K562 (cell line): ENCODE measurements around the gene USP5. TPM values are rescaled to one million over a fixed set of nuclear protein-coding genes. Genes with fewer than 3 reads are reported as not detected.

Source experiments
- BRD9 ChIP-seq: fragments of 450-650 bp; IDR thresholded peaks from 2 replicates; pipeline ENCODE4 v1.6.1; 2018; ENCODE audit warnings: low read depth; ENCODE audit not compliant: partially characterized antibody
- EP400 ChIP-seq: fragments of 450-650 bp; IDR thresholded peaks from 2 replicates; pipeline ENCODE4 v1.6.1; 2017; ENCODE audit warnings: antibody characterized with exemption, mild to moderate bottlenecking, moderate library complexity
- MAX ChIP-seq: sonication (generic); formaldehyde crosslinking; IDR thresholded peaks from 2 replicates; pipeline ENCODE4 v1.9.0; 2022; ENCODE audit warnings: mild to moderate bottlenecking, missing genetic modification reagents
- MLLT1 ChIP-seq, 2 experiments: fragments of 450-650 bp; IDR thresholded peaks; 2 replicates each; pipeline ENCODE4 v1.6.1; 2016
- MTA3 ChIP-seq: fragments of 450-650 bp; formaldehyde crosslinking; IDR thresholded peaks from 2 replicates; pipeline ENCODE4 v1.6.1; 2017; ENCODE audit warnings: mild to moderate bottlenecking, borderline replicate concordance
- PHF8 ChIP-seq: fragments of 200-600 bp; sonication (generic); IDR thresholded peaks from 2 replicates; pipeline ENCODE4 v1.6.1; 2012; ENCODE audit warnings: mixed run types, mild to moderate bottlenecking, inconsistent platforms, low read length, moderate library complexity, borderline replicate concordance
- SIN3B ChIP-seq: fragments of 450-650 bp; IDR thresholded peaks from 2 replicates; pipeline ENCODE4 v1.6.1; 2017; ENCODE audit warnings: low read depth, mild to moderate bottlenecking, moderate library complexity
- SUPT5H ChIP-seq: fragments of 450-650 bp; IDR thresholded peaks from 2 replicates; pipeline ENCODE4 v1.6.1; 2016
- TCF7 ChIP-seq: sonication (generic); IDR thresholded peaks from 2 replicates; pipeline ENCODE4 v1.6.1; 2016; ENCODE audit warnings: antibody characterized with exemption, borderline replicate concordance
- ZBTB7A ChIP-seq: IDR thresholded peaks from 2 replicates; pipeline ENCODE4 v1.6.1; 2011; ENCODE audit warnings: low read depth, mild to moderate bottlenecking, low read length, moderate library complexity, borderline replicate concordance; ENCODE audit not compliant: control insufficient read depth
- ZFP91 ChIP-seq: sonication (generic); formaldehyde crosslinking; IDR thresholded peaks from 2 replicates; pipeline ENCODE4 v1.8.0; 2022; ENCODE audit warnings: mild to moderate bottlenecking, missing genetic modification reagents
- polyA plus RNA-seq, 8 experiments: library from polyadenylated mRNA; depleted of rRNA in 4 of 8; stranded (reverse) in 5 of 8; unstranded in 3 of 8; fragments of >200 nt; fragmentation: Nextera tagmentation in 2 of 8; fragmentation: Illumina TruSeq in 1 of 8; extraction: Ambion mirVana in 2 of 8; extraction: Trizol in 1 of 8; gene quantifications; 2 replicates each; pipeline versions ENCODE4 v1.2.1 to v1.2.3, GENCODE V29; 2011 to 2014; ENCODE audit warnings: inconsistent platforms in 1 of 8, missing spikeins in 1 of 8
- total RNA-seq, 7 experiments: library from RNA; depleted of rRNA in 6 of 7; stranded (reverse); fragments of >200 nt in 6 of 7; fragmentation: Illumina TruSeq in 2 of 7; extraction: Trizol in 2 of 7; gene quantifications; 2 replicates each; pipeline versions ENCODE4 v1.2.1 to v1.2.3, GENCODE V29; 2011 to 2021; ENCODE audit warnings: low replicate concordance in 1 of 7
- TF ChIP-seq, protein P1 (sequence below): sonication (generic); formaldehyde crosslinking; IDR thresholded peaks from 2 replicates; pipeline ENCODE4 v1.8.1; 2023; ENCODE audit warnings: mild to moderate bottlenecking, missing genetic modification reagents
- TF ChIP-seq, protein P2 (sequence below), 2 experiments: fragments of 450-650 bp; conservative IDR thresholded peaks; 2 replicates each; pipeline ENCODE4 v1.6.1; 2017; ENCODE audit warnings: mild to moderate bottlenecking in 2 of 2, moderate library complexity in 2 of 2
- TF ChIP-seq, protein P3 (sequence below): sonication (generic); formaldehyde crosslinking; IDR thresholded peaks from 2 replicates; pipeline ENCODE4 v1.8.0; 2022; ENCODE audit warnings: mild to moderate bottlenecking, missing genetic modification reagents

Gene USP5
- total and polyA plus RNA-seq, 9 of the 15 experiments (the other 6 are each of a cell fraction or from before 2014, with no cell fraction given): 1.4 to 107 (median 48.6) TPM

- TF ChIP-seq SIN3B: 0 out of 2 replicates have a peak, but pooled peaks have one; percentile 51
- TF ChIP-seq MLLT1 (IDR thresholded peaks at IDR 0.05): peak in 1 of 2 experiments; percentile 60; a peak in 1 of 4 replicates
- no peak for TF ChIP-seq ZFP91 (CRISPR knock-in tag)
- no peak for TF ChIP-seq TCF7
- 0 out of 2 replicates have a peak, but pooled peaks have one; percentile 23 for TF ChIP-seq MTA3
- TF ChIP-seq, protein P1, sequence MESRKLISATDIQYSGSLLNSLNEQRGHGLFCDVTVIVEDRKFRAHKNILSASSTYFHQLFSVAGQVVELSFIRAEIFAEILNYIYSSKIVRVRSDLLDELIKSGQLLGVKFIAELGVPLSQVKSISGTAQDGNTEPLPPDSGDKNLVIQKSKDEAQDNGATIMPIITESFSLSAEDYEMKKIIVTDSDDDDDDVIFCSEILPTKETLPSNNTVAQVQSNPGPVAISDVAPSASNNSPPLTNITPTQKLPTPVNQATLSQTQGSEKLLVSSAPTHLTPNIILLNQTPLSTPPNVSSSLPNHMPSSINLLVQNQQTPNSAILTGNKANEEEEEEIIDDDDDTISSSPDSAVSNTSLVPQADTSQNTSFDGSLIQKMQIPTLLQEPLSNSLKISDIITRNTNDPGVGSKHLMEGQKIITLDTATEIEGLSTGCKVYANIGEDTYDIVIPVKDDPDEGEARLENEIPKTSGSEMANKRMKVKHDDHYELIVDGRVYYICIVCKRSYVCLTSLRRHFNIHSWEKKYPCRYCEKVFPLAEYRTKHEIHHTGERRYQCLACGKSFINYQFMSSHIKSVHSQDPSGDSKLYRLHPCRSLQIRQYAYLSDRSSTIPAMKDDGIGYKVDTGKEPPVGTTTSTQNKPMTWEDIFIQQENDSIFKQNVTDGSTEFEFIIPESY (CRISPR knock-in tag): no peak
- TF ChIP-seq, protein P2, sequence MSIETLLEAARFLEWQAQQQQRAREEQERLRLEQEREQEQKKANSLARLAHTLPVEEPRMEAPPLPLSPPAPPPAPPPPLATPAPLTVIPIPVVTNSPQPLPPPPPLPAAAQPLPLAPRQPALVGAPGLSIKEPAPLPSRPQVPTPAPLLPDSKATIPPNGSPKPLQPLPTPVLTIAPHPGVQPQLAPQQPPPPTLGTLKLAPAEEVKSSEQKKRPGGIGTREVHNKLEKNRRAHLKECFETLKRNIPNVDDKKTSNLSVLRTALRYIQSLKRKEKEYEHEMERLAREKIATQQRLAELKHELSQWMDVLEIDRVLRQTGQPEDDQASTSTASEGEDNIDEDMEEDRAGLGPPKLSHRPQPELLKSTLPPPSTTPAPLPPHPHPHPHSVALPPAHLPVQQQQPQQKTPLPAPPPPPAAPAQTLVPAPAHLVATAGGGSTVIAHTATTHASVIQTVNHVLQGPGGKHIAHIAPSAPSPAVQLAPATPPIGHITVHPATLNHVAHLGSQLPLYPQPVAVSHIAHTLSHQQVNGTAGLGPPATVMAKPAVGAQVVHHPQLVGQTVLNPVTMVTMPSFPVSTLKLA (conservative IDR thresholded peaks at IDR 0.05): peak; percentile 43 to 85
- TF ChIP-seq SUPT5H: peak; percentile 51
- peak; percentile 21 for TF ChIP-seq BRD9
- peak; percentile 65; the same call in 1 of the 2 replicates for TF ChIP-seq MAX (CRISPR knock-in tag)
- peak; percentile 43 for TF ChIP-seq PHF8
- peak; percentile 91 for TF ChIP-seq ZBTB7A
- TF ChIP-seq, protein P3, sequence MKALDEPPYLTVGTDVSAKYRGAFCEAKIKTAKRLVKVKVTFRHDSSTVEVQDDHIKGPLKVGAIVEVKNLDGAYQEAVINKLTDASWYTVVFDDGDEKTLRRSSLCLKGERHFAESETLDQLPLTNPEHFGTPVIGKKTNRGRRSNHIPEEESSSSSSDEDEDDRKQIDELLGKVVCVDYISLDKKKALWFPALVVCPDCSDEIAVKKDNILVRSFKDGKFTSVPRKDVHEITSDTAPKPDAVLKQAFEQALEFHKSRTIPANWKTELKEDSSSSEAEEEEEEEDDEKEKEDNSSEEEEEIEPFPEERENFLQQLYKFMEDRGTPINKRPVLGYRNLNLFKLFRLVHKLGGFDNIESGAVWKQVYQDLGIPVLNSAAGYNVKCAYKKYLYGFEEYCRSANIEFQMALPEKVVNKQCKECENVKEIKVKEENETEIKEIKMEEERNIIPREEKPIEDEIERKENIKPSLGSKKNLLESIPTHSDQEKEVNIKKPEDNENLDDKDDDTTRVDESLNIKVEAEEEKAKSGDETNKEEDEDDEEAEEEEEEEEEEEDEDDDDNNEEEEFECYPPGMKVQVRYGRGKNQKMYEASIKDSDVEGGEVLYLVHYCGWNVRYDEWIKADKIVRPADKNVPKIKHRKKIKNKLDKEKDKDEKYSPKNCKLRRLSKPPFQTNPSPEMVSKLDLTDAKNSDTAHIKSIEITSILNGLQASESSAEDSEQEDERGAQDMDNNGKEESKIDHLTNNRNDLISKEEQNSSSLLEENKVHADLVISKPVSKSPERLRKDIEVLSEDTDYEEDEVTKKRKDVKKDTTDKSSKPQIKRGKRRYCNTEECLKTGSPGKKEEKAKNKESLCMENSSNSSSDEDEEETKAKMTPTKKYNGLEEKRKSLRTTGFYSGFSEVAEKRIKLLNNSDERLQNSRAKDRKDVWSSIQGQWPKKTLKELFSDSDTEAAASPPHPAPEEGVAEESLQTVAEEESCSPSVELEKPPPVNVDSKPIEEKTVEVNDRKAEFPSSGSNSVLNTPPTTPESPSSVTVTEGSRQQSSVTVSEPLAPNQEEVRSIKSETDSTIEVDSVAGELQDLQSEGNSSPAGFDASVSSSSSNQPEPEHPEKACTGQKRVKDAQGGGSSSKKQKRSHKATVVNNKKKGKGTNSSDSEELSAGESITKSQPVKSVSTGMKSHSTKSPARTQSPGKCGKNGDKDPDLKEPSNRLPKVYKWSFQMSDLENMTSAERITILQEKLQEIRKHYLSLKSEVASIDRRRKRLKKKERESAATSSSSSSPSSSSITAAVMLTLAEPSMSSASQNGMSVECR (CRISPR knock-in tag): peak; percentile 80
- TF ChIP-seq EP400: peak; percentile 94
Measured at GRCh38 chr12:6851153-6851920, 613 bp upstream of the USP5 start, which contains the start of gene CDCA3 (continued).
